ENCODE results near the gene RRP15. TPM values are rescaled to one million over a fixed set of nuclear protein-coding genes. Genes with fewer than 3 reads are reported as not detected.

RRP15 gene
- total and polyA plus RNA-seq, 2 donors = 3.9 to 12.4 TPM

DNA sequence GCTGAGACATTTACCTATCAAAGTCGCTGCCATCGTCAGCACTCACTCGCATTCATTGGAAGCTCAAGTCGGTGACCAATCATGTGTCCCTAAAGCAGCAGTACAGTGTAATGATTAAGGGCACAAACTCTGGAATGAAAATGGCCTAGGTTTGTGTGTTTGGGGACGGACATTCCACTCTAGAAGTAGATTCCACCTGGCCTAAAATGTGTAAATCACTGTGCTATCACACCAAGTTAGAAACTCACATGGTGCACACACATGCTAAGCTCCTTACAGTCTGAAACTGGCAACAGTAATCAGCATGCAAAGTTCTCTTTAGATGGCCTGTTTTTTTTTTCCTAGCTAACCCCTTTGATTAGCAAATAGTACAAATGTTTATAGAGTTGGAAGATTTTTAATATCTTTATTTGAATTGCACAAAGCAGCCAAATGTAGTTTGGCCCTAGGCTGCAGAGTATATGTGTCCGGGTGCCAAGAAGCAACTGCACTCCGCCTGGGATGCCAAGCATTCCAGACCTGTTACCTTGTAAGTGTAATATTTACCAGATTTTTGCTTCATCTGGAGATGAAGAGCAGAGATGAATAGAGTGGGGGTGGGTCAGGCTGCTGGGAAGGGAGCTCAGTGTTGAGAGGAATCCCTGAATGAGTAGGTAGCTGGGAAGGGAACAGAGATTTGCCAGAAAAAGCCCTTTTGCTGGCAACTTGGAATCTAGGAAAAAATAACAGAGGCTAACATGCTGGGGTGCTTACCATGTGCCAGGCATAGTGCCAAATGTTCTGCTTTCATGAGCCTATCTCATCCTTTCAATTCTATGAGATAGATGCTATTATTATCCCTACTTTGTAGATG lies 95.3 kb downstream of the RRP15 start:
- WGBS = 95% methylated on average over 7 of the region's 7 CpGs
- peaks cover 0 to 2% of the 10 kb centered on the region in 2 donors for H3K27me3 ChIP-seq (ENCODE audit: control insufficient read depth in 2 of 2, insufficient read depth in 1 of 2, low read length in 1 of 2)
- no peaks in the 10 kb centered on the region for H3K4me1 ChIP-seq (ENCODE audit: control insufficient read depth in 2 of 2, insufficient read depth in 2 of 2, low read length in 2 of 2)
- H3K4me3 ChIP-seq (ENCODE audit: low read length in 2 of 2) = no peak overlapping the region
- no peak for DNase-seq (ENCODE audit: low read depth in 6 of 9, low spot score in 9 of 9)
- H3K9me3 ChIP-seq (ENCODE audit: control insufficient read depth in 2 of 2, insufficient read depth in 1 of 2, low read length in 1 of 2) = no peaks in the 10 kb centered on the region
- H3K36me3 ChIP-seq (ENCODE audit: control insufficient read depth in 2 of 2, insufficient read depth in 2 of 2, low read length in 1 of 2) = no peaks in the 10 kb centered on the region
- H3K27ac ChIP-seq (ENCODE audit: low read depth in 1 of 2, low read length in 1 of 2) = no peak overlapping the region

DNA sequence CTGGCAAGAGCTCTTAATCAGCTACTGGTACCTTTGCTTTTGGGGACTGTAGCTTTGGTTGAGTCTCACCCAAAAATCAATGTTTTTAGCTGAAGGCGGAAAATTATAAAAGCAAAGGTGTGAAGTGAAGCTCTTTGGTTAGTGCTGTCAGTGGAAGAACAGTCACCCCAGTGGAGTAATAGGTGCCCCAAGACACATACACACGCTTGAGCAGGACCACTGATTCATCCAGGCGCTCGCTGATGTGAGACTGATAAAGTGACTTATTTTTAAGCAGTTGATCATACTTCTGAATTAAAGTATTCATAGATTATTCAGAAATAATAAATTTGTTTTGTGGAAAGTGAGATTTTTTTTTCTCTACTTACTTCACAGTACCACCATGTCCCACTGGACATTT lies 97.2 kb downstream of the RRP15 start:
- no peak for DNase-seq (ENCODE audit: low read depth in 6 of 9, low spot score in 9 of 9)
- Histone ChIP-seq H3K4me3 (ENCODE audit: low read length in 2 of 2) (no peak overlapping the region), H3K9me3 (ENCODE audit: control insufficient read depth in 2 of 2, insufficient read depth in 1 of 2, low read length in 1 of 2) (no peaks in the 10 kb centered on the region), H3K4me1 (ENCODE audit: control insufficient read depth in 2 of 2, insufficient read depth in 2 of 2, low read length in 2 of 2) (no peaks in the 10 kb centered on the region), H3K27ac (ENCODE audit: low read depth in 1 of 2, low read length in 1 of 2) (no peak overlapping the region), H3K27me3 (ENCODE audit: control insufficient read depth in 2 of 2, insufficient read depth in 1 of 2, low read length in 1 of 2) (peaks cover 0 to 2% of the 10 kb centered on the region in 2 donors), H3K36me3 (ENCODE audit: control insufficient read depth in 2 of 2, insufficient read depth in 2 of 2, low read length in 1 of 2) (no peaks in the 10 kb centered on the region)
- WGBS = 98% methylated on average over 4 of the region's 4 CpGs

DNA sequence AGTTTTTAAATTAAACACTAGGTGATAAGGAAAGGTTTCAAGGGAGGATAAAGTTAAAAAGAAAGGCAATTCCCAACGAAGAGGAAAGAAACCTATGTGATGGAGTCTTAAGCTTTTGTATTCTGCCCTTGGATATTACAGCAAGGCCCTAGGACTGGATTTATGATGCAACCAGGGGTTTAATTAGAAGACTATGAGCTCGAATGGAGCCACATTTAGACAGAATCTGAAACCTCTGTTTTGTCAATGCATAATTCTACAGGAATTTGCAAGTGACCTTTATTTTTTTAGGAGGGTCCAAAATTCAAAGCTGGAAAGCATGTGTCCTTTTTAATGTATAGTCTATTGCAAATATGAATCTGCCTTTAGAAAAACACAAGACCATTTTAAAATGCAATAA lies 98.0 kb downstream of the RRP15 start:
- 85% methylated on average over 2 of the region's 2 CpGs for WGBS

DNA sequence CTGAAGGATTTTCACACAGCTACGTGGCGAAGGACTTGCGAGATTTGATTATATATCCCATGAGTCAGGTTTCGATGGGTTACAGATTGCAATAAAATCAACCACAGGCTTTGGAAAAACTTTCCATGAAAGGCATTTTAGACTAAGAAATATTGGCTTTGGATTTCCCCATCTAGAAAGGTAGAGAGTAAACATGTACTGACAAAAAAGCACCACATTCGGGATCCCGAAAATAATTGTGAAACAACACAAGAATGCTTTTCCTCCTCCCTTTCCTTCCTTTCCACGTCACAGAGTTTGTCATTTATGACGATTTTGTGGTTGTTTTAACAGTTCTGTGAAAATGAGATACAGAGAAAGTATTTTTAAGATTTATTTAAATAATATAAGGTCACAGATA lies 98.6 kb downstream of the RRP15 start:
- peaks cover 0 to 2% of the 10 kb centered on the region in 2 donors for H3K27me3 ChIP-seq (ENCODE audit: control insufficient read depth in 2 of 2, insufficient read depth in 1 of 2, low read length in 1 of 2)
- no peak for DNase-seq (ENCODE audit: low read depth in 6 of 9, low spot score in 9 of 9)
- no peak overlapping the region for H3K27ac ChIP-seq (ENCODE audit: low read depth in 1 of 2, low read length in 1 of 2)
- no peaks in the 10 kb centered on the region for H3K36me3 ChIP-seq (ENCODE audit: control insufficient read depth in 2 of 2, insufficient read depth in 2 of 2, low read length in 1 of 2)
- H3K4me3 ChIP-seq (ENCODE audit: low read length in 2 of 2) = no peak overlapping the region
- H3K9me3 ChIP-seq (ENCODE audit: control insufficient read depth in 2 of 2, insufficient read depth in 1 of 2, low read length in 1 of 2) = no peaks in the 10 kb centered on the region
- 56% methylated on average over 8 of the region's 8 CpGs for WGBS
- H3K4me1 ChIP-seq (ENCODE audit: control insufficient read depth in 2 of 2, insufficient read depth in 2 of 2, low read length in 2 of 2) = no peaks in the 10 kb centered on the region

More for the DNA sequence above, 98.0 kb downstream of the RRP15 start:
- Histone ChIP-seq H3K36me3 (ENCODE audit: control insufficient read depth in 2 of 2, insufficient read depth in 2 of 2, low read length in 1 of 2) (no peaks in the 10 kb centered on the region), H3K9me3 (ENCODE audit: control insufficient read depth in 2 of 2, insufficient read depth in 1 of 2, low read length in 1 of 2) (no peaks in the 10 kb centered on the region), H3K4me1 (ENCODE audit: control insufficient read depth in 2 of 2, insufficient read depth in 2 of 2, low read length in 2 of 2) (no peaks in the 10 kb centered on the region), H3K27me3 (ENCODE audit: control insufficient read depth in 2 of 2, insufficient read depth in 1 of 2, low read length in 1 of 2) (peaks cover 0 to 2% of the 10 kb centered on the region in 2 donors), H3K4me3 (ENCODE audit: low read length in 2 of 2) (no peak overlapping the region), H3K27ac (ENCODE audit: low read depth in 1 of 2, low read length in 1 of 2) (no peak overlapping the region)
- no peak for DNase-seq (ENCODE audit: low read depth in 6 of 9, low spot score in 9 of 9)

DNA sequence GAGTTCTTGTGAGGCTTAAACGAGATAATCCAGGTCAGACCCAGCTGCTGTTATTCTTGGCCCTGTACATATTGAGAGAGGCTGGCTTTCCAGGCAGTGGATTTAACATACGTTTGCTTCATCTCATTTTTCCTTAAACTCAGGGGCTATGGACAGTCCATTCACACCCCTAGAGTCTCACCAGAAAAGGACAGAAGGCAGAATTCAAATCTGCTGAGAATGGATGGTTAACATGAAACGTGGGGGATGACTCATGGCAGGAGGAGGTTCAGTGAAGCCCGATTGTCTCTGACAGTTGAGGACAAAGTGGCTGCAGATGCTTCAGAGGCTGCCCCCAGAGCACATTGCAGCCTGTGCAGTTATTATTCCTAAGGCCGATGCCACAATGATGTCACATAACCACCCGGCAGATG lies 99.5 kb downstream of the RRP15 start:
- Histone ChIP-seq H3K4me3 (ENCODE audit: low read length in 2 of 2) (no peak overlapping the region), H3K36me3 (ENCODE audit: control insufficient read depth in 2 of 2, insufficient read depth in 2 of 2, low read length in 1 of 2) (no peaks in the 10 kb centered on the region), H3K27me3 (ENCODE audit: control insufficient read depth in 2 of 2, insufficient read depth in 1 of 2, low read length in 1 of 2) (peaks cover 0 to 2% of the 10 kb centered on the region in 2 donors), H3K27ac (ENCODE audit: low read depth in 1 of 2, low read length in 1 of 2) (no peak overlapping the region), H3K4me1 (ENCODE audit: control insufficient read depth in 2 of 2, insufficient read depth in 2 of 2, low read length in 2 of 2) (no peaks in the 10 kb centered on the region), H3K9me3 (ENCODE audit: control insufficient read depth in 2 of 2, insufficient read depth in 1 of 2, low read length in 1 of 2) (no peaks in the 10 kb centered on the region)
- DNase-seq (ENCODE audit: low read depth in 6 of 9, low spot score in 9 of 9) = no peak
- 86% methylated on average over 6 of the region's 6 CpGs for WGBS

Other genes starting within 250 kb of the RRP15 start
- 0.94 TPM for gene TGFB2, start 60.0 kb downstream of the RRP15 start, total RNA-seq
- 1.6 TPM for gene TGFB2, start 60.0 kb downstream of the RRP15 start, polyA plus RNA-seq

All from thymus (tissue), 11 donors.